Measurements from ENCODE around the gene CRACDL. TPM values are rescaled to one million over a fixed set of nuclear protein-coding genes. Genes with fewer than 3 reads are reported as not detected.
"Not testable (repeated sequence)": the region's sequence is repeated elsewhere in the genome, so short reads cannot be mapped to it uniquely, and the experiment has no call there.

The CRACDL gene
- total RNA-seq, 1 donor from 2014 or later: 6.2 TPM

DNA sequence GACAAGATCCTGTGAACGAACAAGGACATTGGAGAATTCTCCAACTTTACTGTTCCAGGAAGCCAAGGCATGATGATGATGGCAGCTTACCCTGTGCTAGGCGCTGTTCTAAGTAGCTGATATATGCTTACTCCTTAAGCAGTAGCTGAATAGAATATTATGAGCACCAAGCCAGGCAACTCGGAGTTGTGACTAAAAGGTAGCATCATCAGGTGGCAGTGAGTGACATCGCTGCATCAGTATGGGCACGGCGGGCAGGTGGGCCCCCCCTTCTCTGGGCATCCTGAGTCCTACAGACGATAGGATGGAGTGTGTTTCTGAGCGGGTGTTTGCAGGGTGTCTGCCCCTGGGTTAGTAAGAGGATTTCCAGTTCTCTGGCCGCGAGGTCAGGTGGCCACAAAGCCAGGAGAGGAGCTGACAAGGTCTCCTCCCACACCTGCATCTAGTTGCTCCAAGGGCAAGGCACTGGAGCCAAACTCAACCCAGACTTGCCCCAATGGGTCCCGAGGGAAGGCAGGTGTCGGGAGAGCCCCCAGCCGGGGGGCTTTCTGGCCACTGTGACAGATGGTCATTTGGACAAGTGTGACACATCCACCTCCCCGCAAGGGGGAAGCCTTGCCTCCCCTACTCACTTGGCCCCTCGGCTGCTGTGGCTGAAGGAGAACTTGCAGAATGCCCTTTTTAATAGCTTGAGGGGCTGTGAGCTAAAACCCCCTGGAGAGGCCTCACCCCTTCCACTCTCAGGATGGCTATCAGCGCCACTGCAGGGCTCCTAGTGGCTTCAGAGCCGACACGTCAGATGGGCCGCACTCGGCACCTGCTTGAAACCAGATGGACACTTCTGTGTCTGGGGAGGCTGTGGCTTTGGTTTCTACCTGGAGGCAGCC lies 55.5 kb downstream of the CRACDL start:
- TF ChIP-seq, protein P1, sequence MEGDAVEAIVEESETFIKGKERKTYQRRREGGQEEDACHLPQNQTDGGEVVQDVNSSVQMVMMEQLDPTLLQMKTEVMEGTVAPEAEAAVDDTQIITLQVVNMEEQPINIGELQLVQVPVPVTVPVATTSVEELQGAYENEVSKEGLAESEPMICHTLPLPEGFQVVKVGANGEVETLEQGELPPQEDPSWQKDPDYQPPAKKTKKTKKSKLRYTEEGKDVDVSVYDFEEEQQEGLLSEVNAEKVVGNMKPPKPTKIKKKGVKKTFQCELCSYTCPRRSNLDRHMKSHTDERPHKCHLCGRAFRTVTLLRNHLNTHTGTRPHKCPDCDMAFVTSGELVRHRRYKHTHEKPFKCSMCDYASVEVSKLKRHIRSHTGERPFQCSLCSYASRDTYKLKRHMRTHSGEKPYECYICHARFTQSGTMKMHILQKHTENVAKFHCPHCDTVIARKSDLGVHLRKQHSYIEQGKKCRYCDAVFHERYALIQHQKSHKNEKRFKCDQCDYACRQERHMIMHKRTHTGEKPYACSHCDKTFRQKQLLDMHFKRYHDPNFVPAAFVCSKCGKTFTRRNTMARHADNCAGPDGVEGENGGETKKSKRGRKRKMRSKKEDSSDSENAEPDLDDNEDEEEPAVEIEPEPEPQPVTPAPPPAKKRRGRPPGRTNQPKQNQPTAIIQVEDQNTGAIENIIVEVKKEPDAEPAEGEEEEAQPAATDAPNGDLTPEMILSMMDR (conservative IDR thresholded peaks at IDR 0.05): no peak
- Mint-ChIP-seq H3K4me3 (no peak overlapping the region), H3K36me3 (no peaks in the 10 kb centered on the region), H3K27me3 (no peaks in the 10 kb centered on the region), H3K9me3 (peaks cover 7% of the 10 kb centered on the region), H3K4me1 (ENCODE audit: unreplicated experiment) (peaks cover 5% of the 10 kb centered on the region), H3K27ac (no peak overlapping the region)
- no peak for DNase-seq (ENCODE audit: extremely low spot score, unreplicated experiment)

DNA sequence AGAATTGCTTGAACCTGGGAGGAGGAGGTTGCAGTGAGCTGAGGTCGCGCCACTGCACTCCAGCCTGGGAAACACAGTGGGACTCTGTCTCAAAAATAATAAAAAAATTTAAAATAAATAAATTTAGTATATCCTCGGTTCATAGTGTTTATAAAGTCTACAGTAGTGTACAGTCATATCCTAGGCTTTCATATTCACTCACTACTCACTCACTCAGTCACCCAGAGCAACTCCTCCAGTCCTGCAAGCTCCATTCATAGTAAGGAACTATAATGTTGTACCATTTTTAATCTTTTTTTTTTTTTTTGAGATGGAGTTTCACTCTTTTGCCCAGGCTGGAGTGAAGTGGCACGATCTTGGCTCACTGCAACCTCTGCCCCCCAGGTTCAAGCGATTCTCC lies 58.4 kb downstream of the CRACDL start:
- not testable (repeated sequence) for H3K4me1 Mint-ChIP-seq (ENCODE audit: unreplicated experiment); H3K27me3 Mint-ChIP-seq; H3K36me3 Mint-ChIP-seq; H3K27ac Mint-ChIP-seq; H3K9me3 Mint-ChIP-seq; H3K4me3 Mint-ChIP-seq; DNase-seq (ENCODE audit: extremely low spot score, unreplicated experiment)

DNA sequence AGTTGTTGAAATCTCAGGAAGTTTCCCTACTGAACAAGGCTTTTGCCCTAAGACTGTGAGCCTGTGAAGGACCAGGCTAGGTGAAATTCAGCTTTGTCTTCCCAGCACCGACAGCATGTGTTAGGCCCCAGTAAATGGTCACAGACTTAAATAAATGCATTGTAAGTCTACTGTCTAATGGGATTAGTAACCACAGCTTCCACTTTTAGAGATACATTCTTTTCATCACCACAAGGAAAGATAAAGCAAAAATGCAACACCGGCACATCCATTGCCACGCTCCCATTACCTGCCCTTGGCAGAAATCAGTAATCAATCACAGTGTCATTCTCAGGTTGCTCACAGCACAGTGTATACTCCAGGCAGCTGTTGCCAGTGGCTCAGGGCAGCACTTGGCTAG lies 59.3 kb downstream of the CRACDL start:
- TF ChIP-seq, protein P1 (conservative IDR thresholded peaks at IDR 0.05): no peak
- Mint-ChIP-seq H3K27me3 (no peaks in the 10 kb centered on the region), H3K9me3 (no peaks in the 10 kb centered on the region), H3K4me3 (no peak overlapping the region), H3K27ac (peak overlapping the region; percentile 27), H3K4me1 (ENCODE audit: unreplicated experiment) (peaks cover 10% of the 10 kb centered on the region), H3K36me3 (no peaks in the 10 kb centered on the region)
- DNase-seq (ENCODE audit: extremely low spot score, unreplicated experiment): no peak

DNA sequence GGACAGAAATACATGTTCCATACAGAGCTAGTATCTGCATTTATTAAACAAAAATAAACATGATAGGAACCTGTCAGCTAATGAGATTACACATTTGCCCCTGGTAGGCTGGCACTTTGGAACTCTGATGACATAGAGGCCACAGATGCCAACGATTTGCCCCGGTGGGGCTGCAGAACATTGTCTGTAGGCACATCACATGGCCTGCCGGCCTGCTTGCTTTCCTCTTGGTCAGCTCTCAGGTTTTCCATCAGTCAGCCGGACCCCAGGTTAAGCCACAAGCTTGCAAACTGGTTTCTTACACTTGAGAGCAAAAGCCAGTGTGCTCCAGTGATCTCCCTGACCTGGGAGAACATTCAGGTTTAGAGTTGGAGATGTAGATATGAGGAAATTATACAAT lies 60.3 kb downstream of the CRACDL start:
- TF ChIP-seq, protein P1 (conservative IDR thresholded peaks at IDR 0.05): no peak
- Mint-ChIP-seq H3K27ac (peak overlapping the region; percentile 14), H3K27me3 (no peaks in the 10 kb centered on the region), H3K4me1 (ENCODE audit: unreplicated experiment) (peaks cover 10% of the 10 kb centered on the region), H3K4me3 (no peak overlapping the region), H3K9me3 (no peaks in the 10 kb centered on the region), H3K36me3 (no peaks in the 10 kb centered on the region)
- no peak for DNase-seq (ENCODE audit: extremely low spot score, unreplicated experiment)

DNA sequence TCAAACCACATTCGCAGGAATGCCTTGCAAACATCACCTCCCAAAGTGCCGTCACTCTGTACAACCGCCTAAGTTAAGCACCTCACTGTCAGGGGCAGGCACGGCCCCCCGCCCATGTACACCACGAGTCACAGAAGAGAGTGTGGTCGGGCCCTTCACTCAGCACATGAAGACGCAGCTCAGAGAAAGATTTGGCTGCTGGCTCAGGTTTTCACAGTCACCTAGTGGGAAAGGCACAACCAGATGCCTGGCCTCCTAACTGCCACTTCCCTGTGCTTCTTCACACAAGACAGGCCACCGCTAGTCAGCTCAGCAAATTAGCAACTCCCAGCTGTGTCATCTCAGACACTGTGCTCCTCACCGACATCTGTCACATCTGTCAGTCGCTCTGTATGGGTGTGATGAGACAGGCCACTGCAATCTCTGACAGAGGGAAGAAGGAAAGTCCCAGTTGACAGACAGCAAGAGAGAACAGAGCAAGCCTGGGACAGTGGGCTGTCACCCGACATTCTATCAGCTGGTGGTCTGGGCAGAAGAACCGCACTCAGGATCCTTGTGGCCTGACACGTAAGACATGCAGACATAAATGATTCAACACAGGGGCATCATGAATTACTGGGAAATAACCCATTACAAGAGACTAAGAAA lies 60.8 kb downstream of the CRACDL start:
- Mint-ChIP-seq H3K9me3 (no peaks in the 10 kb centered on the region), H3K36me3 (no peaks in the 10 kb centered on the region), H3K27ac (peak overlapping the region; percentile 14), H3K4me3 (no peak overlapping the region), H3K27me3 (no peaks in the 10 kb centered on the region), H3K4me1 (ENCODE audit: unreplicated experiment) (peaks cover 10% of the 10 kb centered on the region)
- no peak for DNase-seq (ENCODE audit: extremely low spot score, unreplicated experiment)
- TF ChIP-seq, protein P1 (conservative IDR thresholded peaks at IDR 0.05): no peak

DNA sequence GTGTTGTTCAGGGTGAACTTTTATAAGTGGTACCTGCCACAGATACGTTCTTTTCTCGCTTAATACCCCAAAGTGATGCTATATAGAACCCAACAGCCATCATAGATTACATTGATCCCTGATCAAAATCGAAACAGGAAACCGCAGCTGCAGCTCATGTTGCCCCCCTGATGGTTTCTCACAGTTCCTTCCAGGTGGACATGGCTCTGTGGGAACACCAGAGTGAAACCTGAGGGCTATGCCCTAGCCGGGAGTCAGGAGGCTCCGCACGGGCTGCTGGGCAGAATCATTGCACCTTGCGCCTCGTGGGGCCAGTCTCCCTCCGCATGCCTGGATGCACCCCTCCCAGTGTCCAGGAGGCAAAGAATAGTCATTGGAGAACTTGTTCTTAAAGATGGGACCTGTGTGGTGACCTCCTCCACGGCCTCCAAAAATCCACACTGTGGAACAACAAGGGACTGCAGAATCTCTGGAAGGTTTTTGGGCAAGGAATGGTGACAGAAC lies 61.8 kb downstream of the CRACDL start:
- TF ChIP-seq, protein P1 (conservative IDR thresholded peaks at IDR 0.05): no peak
- DNase-seq (ENCODE audit: extremely low spot score, unreplicated experiment): no peak
- no peaks in the 10 kb centered on the region for H3K9me3 Mint-ChIP-seq
- H3K27ac Mint-ChIP-seq: no peak overlapping the region
- no peak overlapping the region for H3K4me3 Mint-ChIP-seq
- H3K36me3 Mint-ChIP-seq: no peaks in the 10 kb centered on the region
- H3K27me3 Mint-ChIP-seq: no peaks in the 10 kb centered on the region
- peaks cover 20% of the 10 kb centered on the region for H3K4me1 Mint-ChIP-seq (ENCODE audit: unreplicated experiment)

All from type B pancreatic cell (in vitro differentiated cells).